MM.1S (cell line): ENCODE results near the gene ZDHHC7.
A peak's percentile ranks its signal among the peaks of the same experiment; 100 is the strongest.

Experiments used
- DNase-seq: peaks from one replicate; pipeline ENCODE4 v3.0.0-alpha.2; 2015
- H2AFZ ChIP-seq: fragments of 300-600 bp; sonication (generic); 2 replicates; pipeline ENCODE4 v1.6.0; 2016; ENCODE audit warnings: antibody characterized with exemption, low read length
- H3F3A ChIP-seq: fragments of 300-600 bp; sonication (generic); 2 replicates; pipeline ENCODE4 v1.6.1; 2016; ENCODE audit warnings: mild to moderate bottlenecking, antibody characterized with exemption, low read length, moderate library complexity, mixed read lengths; ENCODE audit not compliant: insufficient read depth
- H3K27ac ChIP-seq: fragments of 300-600 bp; sonication (generic); 2 replicates; pipeline ENCODE4 v1.5.1; 2016; ENCODE audit warnings: mild to moderate bottlenecking, low read length
- H3K27me3 ChIP-seq: fragments of 300-600 bp; sonication (generic); replicated peaks from 2 replicates; pipeline ENCODE4 v1.6.0; 2016; ENCODE audit warnings: low read length; ENCODE audit not compliant: insufficient read depth
- H3K36me3 ChIP-seq: fragments of 300-600 bp; sonication (generic); replicated peaks from 2 replicates; pipeline ENCODE4 v1.6.1; 2016; ENCODE audit warnings: mild to moderate bottlenecking, low read length, mixed read lengths; ENCODE audit not compliant: insufficient read depth
- H3K4me1 ChIP-seq: fragments of 300-600 bp; sonication (generic); 2 replicates; pipeline ENCODE4 v1.6.1; 2016; ENCODE audit warnings: low read length, mixed read lengths
- H3K4me2 ChIP-seq: fragments of 300-600 bp; sonication (generic); 2 replicates; pipeline ENCODE4 v1.6.0; 2016; ENCODE audit warnings: low read depth, low read length
- H3K4me3 ChIP-seq: fragments of 300-600 bp; sonication (generic); 2 replicates; pipeline ENCODE4 v1.5.1; 2016; ENCODE audit warnings: low read length, mixed read lengths
- H3K79me2 ChIP-seq: fragments of 300-600 bp; sonication (generic); 2 replicates; pipeline ENCODE4 v1.6.1; 2016; ENCODE audit warnings: mixed run types, low read length, mixed read lengths
- H3K9ac ChIP-seq: fragments of 300-600 bp; sonication (generic); 2 replicates; pipeline ENCODE4 v1.6.1; 2016; ENCODE audit warnings: low read length, mixed read lengths
- H3K9me2 ChIP-seq: fragments of 300-600 bp; sonication (generic); replicated peaks from 2 replicates; pipeline ENCODE4 v1.6.1; 2016; ENCODE audit warnings: mild to moderate bottlenecking, low read length, mixed read lengths; ENCODE audit not compliant: insufficient read depth
- H3K9me3 ChIP-seq: fragments of 300-600 bp; sonication (generic); replicated peaks from 2 replicates; pipeline ENCODE4 v1.6.1; 2016; ENCODE audit warnings: mild to moderate bottlenecking, low read length, mixed read lengths; ENCODE audit not compliant: insufficient read depth
- H4K20me1 ChIP-seq: fragments of 300-600 bp; sonication (generic); 2 replicates; pipeline ENCODE4 v1.6.1; 2016; ENCODE audit warnings: mild to moderate bottlenecking, low read length, moderate library complexity, mixed read lengths; ENCODE audit not compliant: insufficient read depth
- CTCF ChIP-seq: fragments of 300-600 bp; sonication (generic); IDR thresholded peaks from 2 replicates; pipeline ENCODE4 v1.5.1; 2016; ENCODE audit warnings: antibody characterized with exemption, low read length, mixed read lengths
- EZH2 ChIP-seq: fragments of 300-600 bp; sonication (generic); optimal IDR thresholded peaks from 2 replicates; pipeline ENCODE3; 2017; ENCODE audit warnings: low read depth, mild to moderate bottlenecking, antibody characterized with exemption, low read length, mixed read lengths
- EZH2phosphoT487 ChIP-seq: fragments of 300-600 bp; sonication (generic); IDR thresholded peaks from 2 replicates; pipeline ENCODE4 v1.6.1; 2018; ENCODE audit warnings: antibody characterized with exemption, low read length

Gene ZDHHC7

GRCh38 chr16:85017633-85018032 is 6.3 kb upstream of the ZDHHC7 start:
- peaks cover 26% of the 10 kb centered on the region for H3K4me1 ChIP-seq
- DNase-seq, result no peak
- TF ChIP-seq CTCF, result no peak
- TF ChIP-seq EZH2, result no peak
- no peak for TF ChIP-seq EZH2phosphoT487

GRCh38 chr16:85017151-85017550 is 5.8 kb upstream of the ZDHHC7 start:
- Histone ChIP-seq H3K27me3 (no peaks in the 10 kb centered on the region), H3K36me3 (no peaks in the 10 kb centered on the region), H3F3A (peaks cover 16% of the 10 kb centered on the region; the same call in 1 of the 2 replicates), H3K4me3 (no peak overlapping the region), H3K79me2 (no peaks in the 10 kb centered on the region), H2AFZ (no peak overlapping the region), H3K27ac (no peak overlapping the region), H3K4me2 (peak overlapping the region; percentile 18; the same call in 1 of the 2 replicates), H3K9ac (no peak overlapping the region), H3K4me1 (peaks cover 26% of the 10 kb centered on the region), H4K20me1 (no peaks in the 10 kb centered on the region), H3K9me2 (no peaks in the 10 kb centered on the region), H3K9me3 (no peaks in the 10 kb centered on the region)
- no peak for TF ChIP-seq EZH2
- TF ChIP-seq EZH2phosphoT487, result no peak
- no peak for TF ChIP-seq CTCF
- peak; percentile 55 for DNase-seq

More at GRCh38 chr16:85017633-85018032, 6.3 kb upstream of the ZDHHC7 start:
- H3K9me2 ChIP-seq, result no peaks in the 10 kb centered on the region
- no peaks in the 10 kb centered on the region for H3K9me3 ChIP-seq
- H3K4me2 ChIP-seq, result peak overlapping the region; percentile 18; the same call in 1 of the 2 replicates
- peaks cover 16% of the 10 kb centered on the region; the same call in 1 of the 2 replicates for H3F3A ChIP-seq
- no peak overlapping the region for H2AFZ ChIP-seq
- no peaks in the 10 kb centered on the region for H4K20me1 ChIP-seq
- H3K79me2 ChIP-seq, result no peaks in the 10 kb centered on the region
- H3K9ac ChIP-seq, result no peak overlapping the region
- no peak overlapping the region for H3K27ac ChIP-seq
- H3K4me3 ChIP-seq, result no peak overlapping the region
- no peaks in the 10 kb centered on the region for H3K27me3 ChIP-seq
- H3K36me3 ChIP-seq, result no peaks in the 10 kb centered on the region

GRCh38 chr16:85015481-85016187 is 4.3 kb upstream of the ZDHHC7 start:
- Histone ChIP-seq H3K9me3 (no peaks in the 10 kb centered on the region), H2AFZ (no peak overlapping the region), H3K4me2 (no peak overlapping the region), H3F3A (peaks cover 16% of the 10 kb centered on the region; the same call in 1 of the 2 replicates), H3K4me3 (no peak overlapping the region), H3K4me1 (peaks cover 26% of the 10 kb centered on the region), H4K20me1 (no peaks in the 10 kb centered on the region), H3K9me2 (no peaks in the 10 kb centered on the region), H3K27me3 (no peaks in the 10 kb centered on the region), H3K27ac (no peak overlapping the region), H3K79me2 (peaks cover 3% of the 10 kb centered on the region), H3K9ac (no peak overlapping the region), H3K36me3 (no peaks in the 10 kb centered on the region)
- TF ChIP-seq CTCF (no peak), EZH2phosphoT487 (no peak), EZH2 (no peak)
- DNase-seq, result no peak
